HepG2 (cell line): ENCODE measurements around the gene NFE2L2. TPM values are rescaled to one million over a fixed set of nuclear protein-coding genes. Genes with fewer than 3 reads are reported as not detected.

ENCODE experiments used
- CBX1 ChIP-seq: IDR thresholded peaks from one replicate; pipeline ENCODE4 v1.6.1; 2016; ENCODE audit warnings: antibody characterized with exemption, low read depth
- CENPX ChIP-seq: sonication (generic); formaldehyde crosslinking; IDR thresholded peaks from 2 replicates; pipeline ENCODE4 v1.9.0; 2021; ENCODE audit warnings: mild to moderate bottlenecking, missing genetic modification reagents, moderate library complexity
- DNMT3B ChIP-seq: conservative IDR thresholded peaks from 2 replicates; pipeline ENCODE4 v1.6.1; 2016; ENCODE audit warnings: missing biosample characterization, control low read depth
- KAT7 ChIP-seq: IDR thresholded peaks from 2 replicates; pipeline ENCODE4 v1.6.1; 2018; ENCODE audit warnings: borderline replicate concordance, missing compliant biosample characterization
- KDM1A ChIP-seq: IDR thresholded peaks from 2 replicates; pipeline ENCODE4 v1.6.1; 2016; ENCODE audit warnings: missing compliant biosample characterization
- KLF9 ChIP-seq: IDR thresholded peaks from 2 replicates; pipeline ENCODE4 v1.6.1; 2016; ENCODE audit warnings: low read depth
- MXI1 ChIP-seq: IDR thresholded peaks from 3 replicates; pipeline ENCODE4 v1.6.1; 2012; ENCODE audit warnings: low read depth, low read length, inconsistent platforms, borderline replicate concordance
- NFKB2 ChIP-seq: sonication (generic); formaldehyde crosslinking; IDR thresholded peaks from 2 replicates; pipeline ENCODE4 v1.4.0; 2020; ENCODE audit warnings: missing genetic modification reagents, borderline replicate concordance
- SNAI1 ChIP-seq: sonication (generic); formaldehyde crosslinking; IDR thresholded peaks from 2 replicates; pipeline ENCODE4 v1.5.0; 2020; ENCODE audit warnings: mild to moderate bottlenecking, missing genetic modification reagents, borderline replicate concordance
- SRF ChIP-seq: IDR thresholded peaks from 2 replicates; pipeline ENCODE4 v1.6.1; 2011; ENCODE audit warnings: mild to moderate bottlenecking, low read depth, low read length, moderate library complexity
- TP53 ChIP-seq: sonication (generic); formaldehyde crosslinking; conservative IDR thresholded peaks from 2 replicates; pipeline ENCODE4 v1.4.0; 2020; ENCODE audit warnings: missing genetic modification reagents
- ZNF101 ChIP-seq: sonication (generic); formaldehyde crosslinking; IDR thresholded peaks from 2 replicates; pipeline ENCODE4 v1.4.0; 2020; ENCODE audit warnings: mild to moderate bottlenecking, low read depth, missing genetic modification reagents, borderline replicate concordance
- ZNF724P ChIP-seq: sonication (generic); formaldehyde crosslinking; IDR thresholded peaks from 2 replicates; pipeline ENCODE4 v1.8.0; 2022; ENCODE audit warnings: missing genetic modification reagents, borderline replicate concordance
- polyA plus RNA-seq, 8 experiments: library from polyadenylated mRNA; depleted of rRNA in 3 of 8; stranded (reverse) in 7 of 8; unstranded in 1 of 8; fragments of >200 nt; fragmentation: Illumina TruSeq in 4 of 8; extraction: Trizol in 4 of 8; gene quantifications; 2 replicates each; pipeline versions ENCODE4 v1.2.1 to v1.2.3, GENCODE V29; 2011 to 2016; ENCODE audit warnings: low read depth in 4 of 8, missing spikeins in 1 of 8, mixed read lengths in 1 of 8; ENCODE audit not compliant: insufficient read depth in 1 of 8
- total RNA-seq, 5 experiments: library from RNA; depleted of rRNA; stranded (reverse); fragments of >200 nt; fragmentation: Illumina TruSeq; extraction: Trizol; gene quantifications; 2 replicates each; pipeline ENCODE4 v1.2.3, GENCODE V29; 2016; ENCODE audit warnings: low read depth in 1 of 5
- TF ChIP-seq, protein P1 (sequence below): sonication (generic); formaldehyde crosslinking; IDR thresholded peaks from 2 replicates; pipeline ENCODE4 v1.9.0; 2021; ENCODE audit warnings: missing genetic modification reagents, mild to moderate bottlenecking, borderline replicate concordance
- TF ChIP-seq, protein P2 (sequence below): sonication (generic); formaldehyde crosslinking; IDR thresholded peaks from 2 replicates; pipeline ENCODE4 v1.5.0; 2020; ENCODE audit warnings: mild to moderate bottlenecking, missing genetic modification reagents
- TF ChIP-seq, protein P3 (sequence below): sonication (generic); formaldehyde crosslinking; IDR thresholded peaks from 2 replicates; pipeline ENCODE4 v1.9.0; 2022; ENCODE audit warnings: low read depth, missing genetic modification reagents
- TF ChIP-seq, protein P4 (sequence below): sonication (generic); formaldehyde crosslinking; IDR thresholded peaks from 2 replicates; pipeline ENCODE4 v1.8.1; 2022; ENCODE audit warnings: low read depth, mild to moderate bottlenecking, missing genetic modification reagents
- TF ChIP-seq, protein P5 (sequence below): sonication (generic); formaldehyde crosslinking; IDR thresholded peaks from 2 replicates; pipeline ENCODE4 v1.5.0; 2020; ENCODE audit warnings: missing genetic modification reagents
- TF ChIP-seq, protein P6 (sequence below): IDR thresholded peaks from 2 replicates; pipeline ENCODE4 v1.6.1; 2016

Gene NFE2L2
- total and polyA plus RNA-seq, 2 of the 13 experiments (the other 11 are each of a cell fraction or from before 2014, with no cell fraction given), result 84.6 to 215 TPM

DNA sequence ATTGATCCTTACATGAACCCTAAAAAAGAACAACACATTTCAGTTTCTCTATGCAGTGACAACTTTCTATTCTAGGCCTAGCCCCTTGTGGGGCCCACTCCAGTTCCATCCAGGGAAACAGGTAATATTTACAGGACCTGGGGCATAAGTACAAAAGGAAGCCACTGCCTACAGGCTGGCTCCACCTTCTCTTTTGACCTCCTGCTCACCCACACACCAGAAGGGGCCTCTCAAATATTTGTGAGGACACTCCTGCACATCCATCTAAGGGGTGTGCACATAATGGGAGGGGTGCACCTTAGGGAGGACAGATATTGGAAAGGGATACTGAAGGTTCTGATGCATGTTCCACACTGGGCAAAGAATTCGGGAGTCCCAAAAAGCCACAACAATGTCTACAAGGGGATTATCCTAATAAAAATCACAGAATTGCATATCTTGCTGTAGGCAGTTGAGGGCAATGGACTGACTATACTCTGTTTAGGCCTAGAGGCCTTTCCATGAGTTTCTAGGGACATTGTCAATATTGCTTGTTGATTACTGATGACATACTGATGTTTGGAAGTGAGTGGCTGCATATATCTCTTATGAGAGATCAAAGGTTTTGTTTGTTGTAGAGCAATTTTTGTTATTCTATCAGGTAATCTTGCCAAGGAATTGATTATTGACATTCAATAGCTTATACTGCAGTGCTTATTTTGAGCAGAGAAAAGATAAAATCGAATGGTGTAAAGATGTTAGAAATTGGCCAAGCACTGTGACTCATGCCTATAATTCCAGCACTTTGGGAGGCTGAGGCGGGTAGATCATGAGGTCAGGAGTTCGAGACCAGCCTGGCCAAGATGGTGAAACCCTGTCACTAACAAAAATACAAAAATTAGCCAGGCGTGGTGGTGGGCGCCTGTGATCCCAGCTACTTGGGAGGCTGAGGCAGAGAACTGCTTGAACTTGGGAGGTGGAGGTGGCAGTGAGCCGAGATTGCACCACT, 75.8 kb downstream of the NFE2L2 start (continued):
- TF ChIP-seq, protein P1, sequence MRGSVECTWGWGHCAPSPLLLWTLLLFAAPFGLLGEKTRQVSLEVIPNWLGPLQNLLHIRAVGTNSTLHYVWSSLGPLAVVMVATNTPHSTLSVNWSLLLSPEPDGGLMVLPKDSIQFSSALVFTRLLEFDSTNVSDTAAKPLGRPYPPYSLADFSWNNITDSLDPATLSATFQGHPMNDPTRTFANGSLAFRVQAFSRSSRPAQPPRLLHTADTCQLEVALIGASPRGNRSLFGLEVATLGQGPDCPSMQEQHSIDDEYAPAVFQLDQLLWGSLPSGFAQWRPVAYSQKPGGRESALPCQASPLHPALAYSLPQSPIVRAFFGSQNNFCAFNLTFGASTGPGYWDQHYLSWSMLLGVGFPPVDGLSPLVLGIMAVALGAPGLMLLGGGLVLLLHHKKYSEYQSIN (CRISPR knock-in tag), result no peak
- TF ChIP-seq, protein P2, sequence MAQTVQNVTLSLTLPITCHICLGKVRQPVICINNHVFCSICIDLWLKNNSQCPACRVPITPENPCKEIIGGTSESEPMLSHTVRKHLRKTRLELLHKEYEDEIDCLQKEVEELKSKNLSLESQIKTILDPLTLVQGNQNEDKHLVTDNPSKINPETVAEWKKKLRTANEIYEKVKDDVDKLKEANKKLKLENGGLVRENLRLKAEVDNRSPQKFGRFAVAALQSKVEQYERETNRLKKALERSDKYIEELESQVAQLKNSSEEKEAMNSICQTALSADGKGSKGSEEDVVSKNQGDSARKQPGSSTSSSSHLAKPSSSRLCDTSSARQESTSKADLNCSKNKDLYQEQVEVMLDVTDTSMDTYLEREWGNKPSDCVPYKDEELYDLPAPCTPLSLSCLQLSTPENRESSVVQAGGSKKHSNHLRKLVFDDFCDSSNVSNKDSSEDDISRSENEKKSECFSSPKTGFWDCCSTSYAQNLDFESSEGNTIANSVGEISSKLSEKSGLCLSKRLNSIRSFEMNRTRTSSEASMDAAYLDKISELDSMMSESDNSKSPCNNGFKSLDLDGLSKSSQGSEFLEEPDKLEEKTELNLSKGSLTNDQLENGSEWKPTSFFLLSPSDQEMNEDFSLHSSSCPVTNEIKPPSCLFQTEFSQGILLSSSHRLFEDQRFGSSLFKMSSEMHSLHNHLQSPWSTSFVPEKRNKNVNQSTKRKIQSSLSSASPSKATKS, result peak; percentile 85; the same call in 1 of the 2 replicates
- TF ChIP-seq ZNF724P (CRISPR knock-in tag), result peak; percentile 47; the same call in 1 of the 2 replicates
- peak; percentile 48; the same call in 1 of the 3 replicates for TF ChIP-seq MXI1
- TF ChIP-seq, protein P3, sequence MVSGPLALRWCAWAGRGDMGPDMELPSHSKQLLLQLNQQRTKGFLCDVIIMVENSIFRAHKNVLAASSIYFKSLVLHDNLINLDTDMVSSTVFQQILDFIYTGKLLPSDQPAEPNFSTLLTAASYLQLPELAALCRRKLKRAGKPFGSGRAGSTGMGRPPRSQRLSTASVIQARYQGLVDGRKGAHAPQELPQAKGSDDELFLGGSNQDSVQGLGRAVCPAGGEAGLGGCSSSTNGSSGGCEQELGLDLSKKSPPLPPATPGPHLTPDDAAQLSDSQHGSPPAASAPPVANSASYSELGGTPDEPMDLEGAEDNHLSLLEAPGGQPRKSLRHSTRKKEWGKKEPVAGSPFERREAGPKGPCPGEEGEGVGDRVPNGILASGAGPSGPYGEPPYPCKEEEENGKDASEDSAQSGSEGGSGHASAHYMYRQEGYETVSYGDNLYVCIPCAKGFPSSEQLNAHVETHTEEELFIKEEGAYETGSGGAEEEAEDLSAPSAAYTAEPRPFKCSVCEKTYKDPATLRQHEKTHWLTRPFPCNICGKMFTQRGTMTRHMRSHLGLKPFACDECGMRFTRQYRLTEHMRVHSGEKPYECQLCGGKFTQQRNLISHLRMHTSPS, result peak; percentile 48; the same call in 1 of the 2 replicates
- TF ChIP-seq, protein P4, sequence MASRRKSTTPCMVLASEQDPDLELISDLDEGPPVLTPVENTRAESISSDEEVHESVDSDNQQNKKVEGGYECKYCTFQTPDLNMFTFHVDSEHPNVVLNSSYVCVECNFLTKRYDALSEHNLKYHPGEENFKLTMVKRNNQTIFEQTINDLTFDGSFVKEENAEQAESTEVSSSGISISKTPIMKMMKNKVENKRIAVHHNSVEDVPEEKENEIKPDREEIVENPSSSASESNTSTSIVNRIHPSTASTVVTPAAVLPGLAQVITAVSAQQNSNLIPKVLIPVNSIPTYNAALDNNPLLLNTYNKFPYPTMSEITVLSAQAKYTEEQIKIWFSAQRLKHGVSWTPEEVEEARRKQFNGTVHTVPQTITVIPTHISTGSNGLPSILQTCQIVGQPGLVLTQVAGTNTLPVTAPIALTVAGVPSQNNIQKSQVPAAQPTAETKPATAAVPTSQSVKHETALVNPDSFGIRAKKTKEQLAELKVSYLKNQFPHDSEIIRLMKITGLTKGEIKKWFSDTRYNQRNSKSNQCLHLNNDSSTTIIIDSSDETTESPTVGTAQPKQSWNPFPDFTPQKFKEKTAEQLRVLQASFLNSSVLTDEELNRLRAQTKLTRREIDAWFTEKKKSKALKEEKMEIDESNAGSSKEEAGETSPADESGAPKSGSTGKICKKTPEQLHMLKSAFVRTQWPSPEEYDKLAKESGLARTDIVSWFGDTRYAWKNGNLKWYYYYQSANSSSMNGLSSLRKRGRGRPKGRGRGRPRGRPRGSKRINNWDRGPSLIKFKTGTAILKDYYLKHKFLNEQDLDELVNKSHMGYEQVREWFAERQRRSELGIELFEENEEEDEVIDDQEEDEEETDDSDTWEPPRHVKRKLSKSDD (CRISPR knock-in tag), result no peak
- no peak for TF ChIP-seq CENPX (CRISPR knock-in tag)
- TF ChIP-seq, protein P5, sequence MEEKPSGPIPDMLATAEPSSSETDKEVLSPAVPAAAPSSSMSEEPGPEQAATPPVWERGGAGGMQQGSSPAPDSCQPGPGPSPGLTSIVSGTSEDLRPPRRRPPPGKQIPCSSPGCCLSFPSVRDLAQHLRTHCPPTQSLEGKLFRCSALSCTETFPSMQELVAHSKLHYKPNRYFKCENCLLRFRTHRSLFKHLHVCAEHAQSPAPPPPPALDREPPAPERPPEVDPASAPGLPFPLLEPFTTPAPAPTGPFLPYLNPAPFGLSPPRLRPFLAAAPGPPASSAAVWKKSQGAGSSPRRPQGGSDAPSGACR (CRISPR knock-in tag), result no peak
- TF ChIP-seq KAT7 (CRISPR knock-in tag), result no peak; the same call in none of the 2 replicates
- TF ChIP-seq SNAI1 (CRISPR knock-in tag), result no peak
- TF ChIP-seq ZNF101, result no peak; the same call in 1 of the 2 replicates
- no peak for TF ChIP-seq KLF9 (CRISPR knock-in tag)
- TF ChIP-seq, protein P6, sequence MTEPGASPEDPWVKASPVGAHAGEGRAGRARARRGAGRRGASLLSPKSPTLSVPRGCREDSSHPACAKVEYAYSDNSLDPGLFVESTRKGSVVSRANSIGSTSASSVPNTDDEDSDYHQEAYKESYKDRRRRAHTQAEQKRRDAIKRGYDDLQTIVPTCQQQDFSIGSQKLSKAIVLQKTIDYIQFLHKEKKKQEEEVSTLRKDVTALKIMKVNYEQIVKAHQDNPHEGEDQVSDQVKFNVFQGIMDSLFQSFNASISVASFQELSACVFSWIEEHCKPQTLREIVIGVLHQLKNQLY (CRISPR knock-in tag), result peak; percentile 42; the same call in 1 of the 2 replicates
- peak; percentile 80; the same call in 1 of the 2 replicates for TF ChIP-seq KDM1A (CRISPR knock-in tag)
- TF ChIP-seq SRF, result no peak
- no peak for TF ChIP-seq DNMT3B (CRISPR knock-in tag)
- TF ChIP-seq CBX1, result peak; percentile 54
- no peak for TF ChIP-seq NFKB2 (CRISPR knock-in tag)
- no peak; the same call in 1 of the 2 replicates for TF ChIP-seq TP53 (CRISPR knock-in tag)
